Stimulated activated CD4-positive, alpha-beta T cell treated with anti-CD3 and anti-CD28 coated beads, Interleukin-15, amount 100 ng/mL, for 48 hours (primary cell): ENCODE measurements around the gene SEPTIN6.
A peak's percentile ranks its signal among the peaks of the same experiment; 100 is the strongest.

ENCODE experiments used
- DNase-seq, 2 donors: peaks; one replicate each; pipeline ENCODE4 v3.0.0-alpha.2; 2020; ENCODE audit warnings: low read depth in 2 of 2

SEPTIN6 gene

GRCh38 chrX:119693040-119693995 lies at the start of gene SEPTIN6:
Gene SEPTIN6, minus strand, starts transcription at chrX:119693168. Its CDS starts 63 bp downstream, at chrX:119693105.
- DNase-seq: peak; percentile 71 to 84

GRCh38 chrX:119738742-119739141 lies 45.8 kb upstream of the SEPTIN6 start:
- DNase-seq: no peak

DNA sequence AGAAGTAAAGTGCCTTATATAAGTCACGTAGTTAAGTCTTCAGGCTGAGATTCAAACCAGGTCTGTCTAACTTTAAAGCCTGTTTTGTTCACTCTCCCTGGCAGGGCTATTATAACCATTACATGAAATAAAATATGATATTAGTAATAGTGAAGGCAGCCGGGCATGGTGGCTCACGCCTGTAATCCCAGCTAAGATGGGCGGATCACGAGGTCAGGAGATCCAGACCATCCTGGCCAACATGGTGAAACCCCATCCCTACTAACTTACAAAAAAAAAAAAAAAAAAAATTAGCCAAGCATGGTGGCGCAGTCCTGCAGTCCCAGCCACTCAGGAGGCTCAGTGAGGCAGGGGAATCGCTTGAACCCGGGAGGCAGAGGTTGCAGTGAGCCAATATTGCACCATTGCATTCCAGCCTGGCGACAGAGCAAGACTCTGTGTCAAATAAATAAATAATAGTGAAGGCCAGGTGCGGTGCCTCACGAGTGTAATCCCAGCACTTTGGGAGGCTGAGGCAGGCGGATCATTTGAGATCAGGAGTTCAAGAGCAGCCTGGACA lies 43.3 kb upstream of the SEPTIN6 start:
- DNase-seq: no peak

GRCh38 chrX:119735467-119735866 lies 42.5 kb upstream of the SEPTIN6 start:
- DNase-seq: no peak

DNA sequence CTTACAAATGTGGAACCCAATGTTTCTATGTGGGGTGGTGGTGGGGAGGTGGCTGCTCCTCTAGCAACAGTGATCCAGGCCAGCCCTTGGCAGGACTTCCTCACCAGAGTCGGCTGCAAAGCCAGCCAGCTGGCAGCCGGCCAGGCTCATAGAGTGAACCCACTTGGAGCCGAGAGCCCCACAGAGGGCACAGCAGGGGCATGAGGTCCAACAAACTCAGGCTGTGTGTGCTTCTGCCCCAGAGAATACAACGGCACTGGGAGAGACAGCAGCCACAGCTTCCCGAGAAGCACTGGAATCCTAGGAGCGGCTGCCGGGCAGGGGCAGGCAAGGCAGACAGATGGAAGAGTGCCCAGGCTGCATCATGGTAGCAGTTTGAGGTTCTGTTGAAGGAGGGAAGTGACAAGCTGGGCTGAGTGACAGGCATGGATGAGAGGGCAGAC lies 42.0 kb upstream of the SEPTIN6 start:
- DNase-seq: no peak

DNA sequence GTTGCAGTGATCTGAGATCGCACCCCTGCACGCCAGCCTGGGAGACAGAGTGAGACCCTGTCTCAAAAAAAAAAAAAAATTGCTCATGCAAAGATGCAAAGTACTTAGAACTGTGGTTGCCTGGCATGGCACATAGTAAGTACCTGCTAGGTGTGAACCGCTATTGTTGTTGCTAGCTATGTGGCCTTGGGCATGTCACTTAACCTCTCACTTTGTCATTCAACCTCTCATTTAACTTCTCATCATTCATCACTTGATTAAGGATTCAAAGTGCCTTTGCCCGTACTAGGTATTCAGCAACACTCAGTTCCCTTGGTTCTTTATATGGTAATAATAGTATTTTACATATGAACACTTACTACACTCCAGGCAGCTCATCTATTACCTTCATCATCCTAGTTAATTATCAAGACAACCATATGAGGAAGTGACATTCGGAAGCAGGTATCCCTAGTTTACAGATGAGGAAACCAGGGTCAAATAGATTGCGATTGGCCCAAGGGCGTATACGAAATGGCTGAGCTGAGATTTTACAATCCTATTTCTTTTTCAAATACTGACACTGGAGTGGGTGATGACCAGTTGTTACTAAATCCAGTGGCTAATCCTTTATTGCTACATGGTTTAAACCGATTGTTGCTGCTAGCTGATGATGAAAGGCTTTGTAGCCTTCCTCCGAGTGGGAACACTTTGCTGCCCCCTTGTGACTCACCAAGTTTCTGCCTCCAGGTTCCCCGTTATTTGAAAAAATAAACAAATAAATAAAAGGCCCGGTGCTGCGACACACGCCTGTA lies 36.6 kb upstream of the SEPTIN6 start:
- peak; percentile 10 to 60 for DNase-seq

DNA sequence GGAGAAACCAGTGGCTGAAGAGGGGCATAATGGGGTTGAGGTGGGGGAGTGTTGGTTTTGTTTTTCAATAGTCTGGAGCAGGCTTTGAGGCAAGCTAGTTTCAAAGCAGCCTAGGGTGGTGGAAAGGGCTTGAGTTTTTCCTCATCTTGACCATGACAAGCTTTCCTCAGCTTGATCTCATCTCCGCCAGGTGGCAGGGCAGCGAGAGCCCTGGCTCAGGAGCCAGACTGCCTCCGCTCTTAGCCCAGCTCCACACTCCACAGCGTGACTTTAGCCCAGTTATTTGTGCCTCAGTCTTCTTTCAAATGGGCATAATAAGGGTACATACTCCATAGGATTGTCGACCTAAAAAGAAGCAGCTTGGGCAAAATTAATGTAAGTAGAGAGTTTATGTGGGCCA lies 35.5 kb upstream of the SEPTIN6 start:
- no peak for DNase-seq

- DNase-seq: no peak
Measured at GRCh38 chrX:119726900-119727555, 34.1 kb upstream of the SEPTIN6 start.

DNA sequence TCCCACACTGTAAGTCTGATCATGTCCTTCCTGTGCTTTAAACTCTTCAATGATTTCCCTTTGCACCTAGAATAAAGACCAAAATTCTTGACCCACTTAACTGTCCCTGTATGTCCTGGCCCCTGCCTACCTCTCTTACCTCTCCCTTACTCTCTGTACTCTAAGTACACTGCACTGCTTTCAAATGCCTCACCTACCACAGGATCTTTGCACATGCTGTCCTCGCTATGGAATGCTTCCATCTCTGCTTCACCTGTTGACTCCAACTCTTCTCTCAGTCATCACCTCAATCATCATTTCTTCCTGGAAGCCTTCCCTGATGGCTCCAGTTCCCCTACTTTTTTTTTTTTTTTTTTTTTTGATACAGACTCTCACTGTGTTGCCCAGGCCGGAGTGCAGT lies 29.0 kb upstream of the SEPTIN6 start:
- no peak for DNase-seq

- no peak for DNase-seq
Measured at GRCh38 chrX:119721487-119721886, 28.5 kb upstream of the SEPTIN6 start.

DNA sequence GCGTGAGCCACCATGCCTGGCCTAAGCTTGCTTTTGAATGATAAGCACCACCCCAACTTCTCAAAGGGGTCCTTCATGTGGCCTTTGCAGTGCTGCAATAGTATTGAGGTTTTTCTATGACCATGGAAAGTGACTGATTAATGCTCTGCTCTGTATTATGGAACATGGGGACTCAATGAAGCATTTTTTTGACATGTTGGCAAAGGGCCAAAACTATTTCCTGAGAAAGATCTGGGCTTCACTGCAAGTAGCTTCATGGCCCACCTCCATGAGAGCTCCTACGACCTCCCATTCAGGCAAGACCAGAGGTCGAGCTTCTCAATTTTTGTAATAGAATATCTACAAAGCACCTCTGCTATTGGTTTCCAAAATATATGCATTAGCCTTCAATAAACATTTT lies 16.7 kb upstream of the SEPTIN6 start:
- DNase-seq: no peak

GRCh38 chrX:119708936-119709335 lies 16.0 kb upstream of the SEPTIN6 start:
- DNase-seq: no peak

DNA sequence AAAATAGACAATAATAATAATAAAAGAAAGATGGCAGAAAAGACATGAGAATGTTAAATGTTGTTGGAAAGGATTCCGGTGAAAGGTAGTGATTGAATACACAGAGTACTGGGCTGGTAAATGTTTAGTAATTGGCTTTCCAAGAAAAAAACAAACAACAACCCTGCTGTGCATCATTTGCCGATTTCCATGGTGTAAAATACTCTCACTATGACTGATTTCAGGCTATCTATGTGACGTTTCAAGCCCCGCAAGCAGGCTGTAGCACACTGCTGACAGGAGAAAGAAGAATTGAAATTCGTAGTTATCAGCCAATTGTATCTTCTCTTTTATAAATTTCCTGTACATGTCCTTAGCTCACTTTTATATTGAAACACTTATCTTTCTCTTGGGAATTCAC lies 13.6 kb upstream of the SEPTIN6 start:
- no peak for DNase-seq

GRCh38 chrX:119698845-119699244 lies 5.9 kb upstream of the SEPTIN6 start:
- DNase-seq: no peak

DNA sequence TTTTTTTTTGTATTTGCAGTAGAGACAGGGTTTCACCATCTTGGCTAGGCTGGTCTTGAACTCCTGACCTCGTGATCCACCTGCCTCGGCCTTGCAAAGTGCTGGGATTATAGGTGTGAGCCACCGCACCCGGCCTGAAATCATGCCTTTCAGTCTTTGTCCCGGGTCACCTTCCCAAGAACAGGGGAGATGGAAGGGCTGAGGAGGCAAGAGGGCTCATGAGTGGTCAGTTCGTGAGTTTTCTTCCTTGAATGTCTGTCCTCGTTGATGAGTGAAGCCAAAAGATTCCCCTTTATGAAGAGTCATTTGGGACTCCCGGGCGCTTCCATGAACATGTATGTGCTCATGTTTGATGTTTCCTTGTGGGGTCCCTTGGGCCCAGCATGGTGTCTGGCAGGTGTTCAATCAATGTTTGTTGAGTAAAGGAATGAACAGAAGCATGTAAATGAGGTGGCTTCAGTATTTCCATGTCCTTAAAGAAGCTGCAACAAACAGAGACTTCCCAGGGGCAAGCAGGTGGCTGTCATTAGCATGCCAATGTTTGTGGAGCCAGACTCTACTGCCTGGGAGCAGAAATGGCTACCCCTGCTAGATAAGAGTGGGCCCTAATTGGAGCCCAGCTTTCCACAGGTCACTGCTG lies 3.4 kb upstream of the SEPTIN6 start:
- DNase-seq: no peak

- no peak for DNase-seq
Measured at GRCh38 chrX:119695535-119696050, 2.6 kb upstream of the SEPTIN6 start.

DNA sequence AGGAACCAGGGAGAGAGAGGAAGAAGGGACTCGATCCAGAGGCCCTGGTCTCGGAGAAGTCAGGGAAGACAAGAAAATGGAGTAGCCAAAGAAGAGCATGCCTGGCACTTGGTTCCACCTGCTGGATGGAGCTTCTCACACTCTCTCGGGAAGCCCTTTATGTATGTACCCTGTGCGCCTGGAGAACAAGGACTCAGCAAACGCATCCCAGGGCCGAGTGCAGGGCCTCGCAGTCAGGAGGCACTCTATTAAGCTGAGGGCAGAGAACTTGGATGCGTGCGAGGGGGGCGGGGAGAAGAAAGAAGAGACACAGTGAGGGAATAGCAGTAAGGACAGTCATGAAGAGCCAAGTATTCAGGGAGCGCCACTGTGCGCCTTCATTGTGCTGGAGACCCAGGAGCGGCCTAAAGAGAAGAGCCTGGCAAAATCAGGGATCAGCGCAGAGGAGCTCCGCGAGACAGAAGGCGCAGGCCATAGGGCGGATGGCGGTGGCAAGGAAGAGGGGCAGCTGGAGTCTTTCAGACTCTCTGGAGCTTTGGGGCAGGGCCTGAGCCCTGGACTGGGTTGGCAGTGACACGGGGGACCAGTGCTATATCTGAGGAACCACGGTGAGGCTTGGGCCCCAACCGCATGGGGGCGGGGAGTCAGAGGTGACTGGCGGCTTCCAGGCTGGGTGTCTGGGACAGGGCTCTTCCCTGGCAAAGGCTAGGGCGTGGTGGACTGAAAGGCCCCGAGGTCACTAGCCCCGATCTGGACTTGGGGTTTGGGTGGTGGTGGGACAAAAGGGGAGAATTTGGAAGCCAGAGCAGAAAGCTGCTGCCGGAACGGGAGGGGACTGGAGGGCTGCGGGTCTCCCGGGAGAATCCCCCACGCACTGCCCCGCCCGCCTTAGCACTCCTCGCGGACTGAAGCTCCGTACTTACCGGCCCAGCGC lies 1.9 kb upstream of the SEPTIN6 start:
- no peak for DNase-seq

- no peak for DNase-seq
Measured at GRCh38 chrX:119693996-119694451, 1.1 kb upstream of the SEPTIN6 start.

DNA sequence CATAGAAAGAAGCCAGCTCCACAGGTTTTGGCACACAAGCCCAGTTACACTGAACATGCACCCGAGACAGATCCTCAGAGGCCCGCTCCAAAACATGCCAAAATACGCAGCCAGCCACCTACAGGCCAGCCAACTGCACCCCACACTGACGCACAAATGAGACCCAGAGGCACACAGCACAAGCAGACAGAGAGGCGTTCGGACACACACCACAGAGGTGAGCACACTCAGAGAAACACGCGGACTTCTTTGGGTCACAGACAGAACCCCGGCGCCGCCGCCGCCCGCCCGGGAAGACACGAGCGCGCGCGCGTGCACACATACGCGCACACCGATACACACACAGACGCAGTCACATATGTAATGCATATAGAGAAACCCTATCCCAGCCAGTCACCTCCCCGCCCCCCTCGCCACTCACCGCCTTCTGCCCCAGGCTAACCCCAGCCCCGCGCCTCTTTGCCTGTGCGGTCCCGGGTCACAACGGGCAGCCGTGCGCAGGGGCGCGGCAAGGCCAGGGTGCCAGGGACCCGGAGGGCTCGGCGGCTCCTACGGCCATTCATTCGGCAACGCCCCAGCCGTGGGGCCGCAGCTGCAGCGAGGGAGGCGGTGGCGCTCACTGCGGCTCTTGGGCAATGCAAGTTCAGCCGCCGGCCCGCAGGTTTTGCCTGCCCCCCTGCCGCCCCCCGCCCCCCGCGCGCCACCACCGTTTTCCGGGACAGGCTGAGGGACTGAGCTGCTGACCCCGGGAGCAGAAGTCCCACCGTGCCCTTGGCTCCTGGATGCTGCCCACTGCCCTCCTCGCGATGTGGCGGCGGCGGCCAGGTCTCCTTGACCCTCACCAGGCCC lies 553 bp downstream of the SEPTIN6 start:
- peak in 1 of 2 donors; percentile 65 for DNase-seq
